ENCODE measurements around the gene TRAPPC12.

Gene TRAPPC12

GRCh38 chr2:3423492-3424170 is 44.1 kb downstream of the TRAPPC12 start:
- TF ChIP-seq TOX (CRISPR knock-in tag; IDR thresholded peaks at IDR 0.05; ENCODE audit: borderline replicate concordance), result no peak
- ATAC-seq, result peak; percentile 89

GRCh38 chr2:3424171-3424795 is 44.8 kb downstream of the TRAPPC12 start:
- ATAC-seq, result no peak; the same call in 2 of the 3 replicates
- TF ChIP-seq ZNF565 (CRISPR knock-in tag; conservative IDR thresholded peaks at IDR 0.05; ENCODE audit: low read depth) (no peak), CSDC2 (CRISPR knock-in tag; IDR thresholded peaks at IDR 0.05) (no peak), ZC3H10 (CRISPR knock-in tag; IDR thresholded peaks at IDR 0.05) (no peak), POU6F1 (CRISPR knock-in tag; IDR thresholded peaks at IDR 0.05; ENCODE audit: borderline replicate concordance, low read depth) (no peak), SNAI2 (CRISPR knock-in tag; IDR thresholded peaks at IDR 0.05) (no peak), TSHZ2 (CRISPR knock-in tag; IDR thresholded peaks at IDR 0.05) (no peak), CREB5 (CRISPR knock-in tag; IDR thresholded peaks at IDR 0.05; ENCODE audit: low read depth) (no peak), PPARA (CRISPR knock-in tag; IDR thresholded peaks at IDR 0.05; ENCODE audit: borderline replicate concordance) (no peak), BACH2 (CRISPR knock-in tag; IDR thresholded peaks at IDR 0.05; ENCODE audit: borderline replicate concordance) (no peak), OSR1 (CRISPR knock-in tag; IDR thresholded peaks at IDR 0.05) (no peak), ISL1 (CRISPR knock-in tag; IDR thresholded peaks at IDR 0.05) (no peak), ESRRG (CRISPR knock-in tag; IDR thresholded peaks at IDR 0.05) (no peak), ZNF8 (CRISPR knock-in tag; IDR thresholded peaks at IDR 0.05) (no peak), CSRNP3 (CRISPR knock-in tag; IDR thresholded peaks at IDR 0.05) (no peak), ZNF70 (CRISPR knock-in tag; IDR thresholded peaks at IDR 0.05) (no peak), ZFP30 (CRISPR knock-in tag; IDR thresholded peaks at IDR 0.05) (no peak), RARB (CRISPR knock-in tag; IDR thresholded peaks at IDR 0.05) (no peak), ARNTL (CRISPR knock-in tag; IDR thresholded peaks at IDR 0.05; ENCODE audit: borderline replicate concordance, low read depth) (no peak)

GRCh38 chr2:3426615-3427014 is 47.1 kb downstream of the TRAPPC12 start:
- no peak for ATAC-seq
- TF ChIP-seq TCF4 (CRISPR knock-in tag; IDR thresholded peaks at IDR 0.05; ENCODE audit: borderline replicate concordance) (no peak), TSHZ2 (CRISPR knock-in tag; IDR thresholded peaks at IDR 0.05) (no peak), SNAI2 (CRISPR knock-in tag; IDR thresholded peaks at IDR 0.05) (no peak), ZNF70 (CRISPR knock-in tag; IDR thresholded peaks at IDR 0.05) (no peak), ZFP30 (CRISPR knock-in tag; IDR thresholded peaks at IDR 0.05) (no peak), ZC3H10 (CRISPR knock-in tag; IDR thresholded peaks at IDR 0.05) (no peak), GLIS3 (CRISPR knock-in tag; IDR thresholded peaks at IDR 0.05) (no peak), ESRRG (CRISPR knock-in tag; IDR thresholded peaks at IDR 0.05) (no peak), ZNF8 (CRISPR knock-in tag; IDR thresholded peaks at IDR 0.05) (no peak), ARNTL (CRISPR knock-in tag; IDR thresholded peaks at IDR 0.05; ENCODE audit: borderline replicate concordance, low read depth) (no peak), CSDC2 (CRISPR knock-in tag; IDR thresholded peaks at IDR 0.05) (no peak), PATZ1 (CRISPR knock-in tag; IDR thresholded peaks at IDR 0.05; ENCODE audit: borderline replicate concordance) (no peak), CREB5 (CRISPR knock-in tag; IDR thresholded peaks at IDR 0.05; ENCODE audit: low read depth) (no peak), ZFP3 (CRISPR knock-in tag; IDR thresholded peaks at IDR 0.05) (no peak), ISL1 (CRISPR knock-in tag; IDR thresholded peaks at IDR 0.05) (no peak)

All from SK-N-SH treated with all-trans-retinoic acid at 6 μM for 48 hours (cell line).